CD4-positive, alpha-beta T cell (primary cell): ENCODE measurements around the gene SOST. TPM values are rescaled to one million over a fixed set of nuclear protein-coding genes. Genes with fewer than 3 reads are reported as not detected.

ENCODE experiments used
- ATAC-seq: fragments of 200-7000 bp; cut with Tn5 transposase; one replicate; pipeline ENCODE4 v1.10.0; 2022; ENCODE audit warnings: mild to moderate bottlenecking; ENCODE audit not compliant: poor library complexity
- CTCF ChIA-PET: fragments of 350-600 bp; sonication (Branson Sonifier 250); formaldehyde crosslinking; loops from one replicate; lab custom pipeline; 2021; ENCODE audit warnings: antibody characterized with exemption, inconsistent platforms; lab: Charles Lee
- POLR2A ChIA-PET: fragments of 350-600 bp; sonication (Branson Sonifier 250); formaldehyde crosslinking; loops from one replicate; lab custom pipeline; 2021; ENCODE audit warnings: antibody characterized with exemption, inconsistent platforms; lab: Charles Lee
- DNase-seq, 14 experiments: peaks; one replicate each; pipeline ENCODE4 v3.0.0-alpha.2; 2013 to 2020; ENCODE audit warnings: mixed read lengths in 2 of 14
- H3K27ac ChIP-seq, 2 donors: one replicate each; pipeline versions ENCODE4 v1.5.1 to v1.7.0; 2013; ENCODE audit warnings: low read length in 2 of 2, low read depth in 1 of 2, mild to moderate bottlenecking in 1 of 2
- H3K27me3 ChIP-seq, 2 experiments: 1 replicate in 1 of 2; 2 replicates in 1 of 2; pipeline versions ENCODE4 v1.6.1 to v1.7.0; 2013; ENCODE audit warnings: low read length in 2 of 2, control low read depth in 1 of 2, mild to moderate bottlenecking in 1 of 2, moderate library complexity in 1 of 2; ENCODE audit not compliant: insufficient read depth in 2 of 2, control insufficient read depth in 1 of 2
- H3K36me3 ChIP-seq: one replicate; pipeline ENCODE4 v1.6.1; 2013; ENCODE audit warnings: low read length, control low read depth; ENCODE audit not compliant: insufficient read depth
- H3K4me1 ChIP-seq: one replicate; pipeline ENCODE4 v1.6.1; 2013; ENCODE audit warnings: low read length, control low read depth; ENCODE audit not compliant: insufficient read depth
- H3K4me3 ChIP-seq: one replicate; pipeline ENCODE4 v1.5.1; 2013; ENCODE audit warnings: mild to moderate bottlenecking, low read length, moderate library complexity
- H3K9me3 ChIP-seq, 2 experiments: 1 replicate in 1 of 2; 2 replicates in 1 of 2; pipeline versions ENCODE4 v1.6.1 to v1.7.0; 2013; ENCODE audit warnings: low read length in 2 of 2, mild to moderate bottlenecking in 2 of 2, control low read depth in 1 of 2, moderate library complexity in 1 of 2; ENCODE audit not compliant: control insufficient read depth in 1 of 2, insufficient read depth in 1 of 2
- H3K27ac Mint-ChIP-seq: one replicate; pipeline ENCODE4 v1.8.0; 2020; ENCODE audit warnings: mixed read lengths
- H3K27me3 Mint-ChIP-seq: one replicate; pipeline ENCODE4 v1.8.0; 2021; ENCODE audit warnings: mixed read lengths
- H3K36me3 Mint-ChIP-seq: one replicate; pipeline ENCODE4 v1.8.0; 2021; ENCODE audit warnings: low read depth, mixed read lengths
- H3K4me1 Mint-ChIP-seq: one replicate; pipeline ENCODE4 v1.8.0; 2021; ENCODE audit warnings: low read depth, mixed read lengths
- H3K4me3 Mint-ChIP-seq: one replicate; pipeline ENCODE4 v1.8.0; 2020; ENCODE audit warnings: mild to moderate bottlenecking, mixed read lengths
- H3K9me3 Mint-ChIP-seq: one replicate; pipeline ENCODE4 v1.8.0; 2020; ENCODE audit warnings: mixed read lengths
- CTCF ChIP-seq: fragments of 200-600 bp; IDR thresholded peaks from one replicate; pipeline ENCODE4 v1.8.0; 2022; ENCODE audit warnings: antibody characterized with exemption, mild to moderate bottlenecking
- intact Hi-C, 2 experiments: fragments of 100-400 bp; cut with DNase I in 1 of 2; cut with micrococcal nuclease in 1 of 2; formaldehyde crosslinking; loops; one replicate each; pipeline versions ENCODE4 v1.15.1 to v1.9.0; 2023 to 2025; cut with DNase I, micrococcal nuclease
- total RNA-seq, 174 experiments: library from RNA in 2 of 174; stranded (reverse) in 2 of 174; gene quantifications; one replicate each; pipeline ENCODE4 v1.2.3 and lab custom pipeline; 2021 to 2026

SOST gene
- total RNA-seq, 2 experiments from 2014 or later, result not detected

GRCh38 chr17:43769859-43770258, 11.3 kb upstream of the SOST start:
- no peaks in the 10 kb centered on the region for H3K4me1 Mint-ChIP-seq
- H3K9me3 Mint-ChIP-seq, result no peaks in the 10 kb centered on the region
- Histone ChIP-seq H3K27ac (no peak overlapping the region), H3K4me1 (no peaks in the 10 kb centered on the region), H3K36me3 (peaks cover 14% of the 10 kb centered on the region), H3K27me3 (no peaks in the 10 kb centered on the region), H3K4me3 (no peak overlapping the region), H3K9me3 (no peaks in the 10 kb centered on the region)
- H3K4me3 Mint-ChIP-seq, result no peak overlapping the region
- intact Hi-C loops, result loop anchor here in 1 of 2 experiments (10.0 kb wide), 2 partner anchors 375 to 735 kb away; partner anchors contain the start of genes ARL4D and GPATCH8
- DNase-seq, result no peak
- ChIA-PET CTCF (no interaction called here), POLR2A (no interaction called here)
- no peak for TF ChIP-seq CTCF
- ATAC-seq, result no peak
- H3K36me3 Mint-ChIP-seq, result peaks cover 41% of the 10 kb centered on the region
- no peak overlapping the region for H3K27ac Mint-ChIP-seq
- H3K27me3 Mint-ChIP-seq, result no peaks in the 10 kb centered on the region

GRCh38 chr17:43769426-43769825, 10.8 kb upstream of the SOST start:
- no peaks in the 10 kb centered on the region for H3K27me3 ChIP-seq
- Mint-ChIP-seq H3K4me3 (no peak overlapping the region), H3K36me3 (peaks cover 41% of the 10 kb centered on the region), H3K4me1 (no peaks in the 10 kb centered on the region), H3K9me3 (no peaks in the 10 kb centered on the region), H3K27me3 (no peaks in the 10 kb centered on the region), H3K27ac (no peak overlapping the region)
- DNase-seq (no peak), ATAC-seq (no peak)
- H3K4me1 ChIP-seq, result no peaks in the 10 kb centered on the region
- intact Hi-C loops, result no loop called here
- CTCF ChIA-PET, result no interaction called here
- H3K27ac ChIP-seq, result no peak overlapping the region
- TF ChIP-seq CTCF, result no peak
- POLR2A ChIA-PET, result no interaction called here
- no peak overlapping the region for H3K4me3 ChIP-seq
- H3K9me3 ChIP-seq, result no peaks in the 10 kb centered on the region
- H3K36me3 ChIP-seq, result peaks cover 14% of the 10 kb centered on the region

GRCh38 chr17:43768943-43769342, 10.4 kb upstream of the SOST start:
- Mint-ChIP-seq H3K36me3 (peaks cover 41% of the 10 kb centered on the region), H3K4me3 (no peak overlapping the region), H3K27ac (no peak overlapping the region), H3K27me3 (no peaks in the 10 kb centered on the region), H3K9me3 (no peaks in the 10 kb centered on the region), H3K4me1 (no peaks in the 10 kb centered on the region)
- H3K4me3 ChIP-seq, result no peak overlapping the region
- H3K4me1 ChIP-seq, result no peaks in the 10 kb centered on the region
- POLR2A ChIA-PET, result no interaction called here
- no peaks in the 10 kb centered on the region for H3K27me3 ChIP-seq
- peaks cover 14% of the 10 kb centered on the region for H3K36me3 ChIP-seq
- no peaks in the 10 kb centered on the region for H3K9me3 ChIP-seq
- H3K27ac ChIP-seq, result no peak overlapping the region
- no peak for ATAC-seq
- DNase-seq, result no peak
- TF ChIP-seq CTCF, result no peak
- intact Hi-C loops, result no loop called here
- CTCF ChIA-PET, result no interaction called here
